Vagina (tissue), 2 donors: ENCODE measurements around the gene NGFR. TPM values are rescaled to one million over a fixed set of nuclear protein-coding genes. Genes with fewer than 3 reads are reported as not detected.
A peak's percentile ranks its signal among the peaks of the same experiment; 100 is the strongest.

ENCODE experiments used
- DNase-seq, 2 donors: peaks; one replicate each; pipeline ENCODE4 v3.0.0-alpha.2; 2017; ENCODE audit errors: extremely low spot score in 2 of 2
- H3K27ac ChIP-seq: fragments of 200-600 bp; sonication (generic); one replicate; pipeline ENCODE4 v1.5.1; 2019
- H3K27me3 ChIP-seq: fragments of 200-600 bp; sonication (generic); one replicate; pipeline ENCODE4 v1.5.1; 2019
- H3K36me3 ChIP-seq, 2 donors: fragments of 200-600 bp; sonication (generic); one replicate each; pipeline ENCODE4 v1.5.1; 2017 to 2019
- H3K4me1 ChIP-seq: fragments of 200-600 bp; sonication (generic); one replicate; pipeline ENCODE4 v1.5.1; 2019
- H3K4me3 ChIP-seq, 2 donors: fragments of 200-600 bp; sonication (generic); 1 replicate in 1 of 2; 2 replicates in 1 of 2; pipeline ENCODE4 v1.5.1; 2016 to 2019
- H3K9me3 ChIP-seq: fragments of 200-600 bp; sonication (generic); one replicate; pipeline ENCODE4 v1.5.1; 2019
- POLR2A ChIP-seq, 2 donors: fragments of 450-650 bp; IDR thresholded peaks; one replicate each; pipeline ENCODE4 v1.6.1; 2017; ENCODE audit warnings: antibody characterized with exemption in 2 of 2, mild to moderate bottlenecking in 2 of 2, moderate library complexity in 2 of 2
- POLR2AphosphoS5 ChIP-seq, 2 donors: sonication (generic); formaldehyde crosslinking; IDR thresholded peaks; one replicate each; pipeline ENCODE4 v1.9.0; 2017; ENCODE audit warnings: antibody characterized with exemption in 2 of 2, mild to moderate bottlenecking in 2 of 2, low read depth in 1 of 2; ENCODE audit not compliant: insufficient read depth in 1 of 2
- intact Hi-C: fragments of 100-400 bp; cut with DNase I; formaldehyde crosslinking; loops from one replicate; pipeline ENCODE4 v1.15.1; 2023
- total RNA-seq: library from RNA; depleted of rRNA; stranded (reverse); fragments of >200 nt; gene quantifications from one replicate; pipeline ENCODE4 v1.2.3, GENCODE V29; 2016
- TF ChIP-seq, protein P1 (sequence below), 3 experiments: fragments of 450-650 bp in 2 of 3; fragments of 200-600 bp in 1 of 3; sonication (generic) in 1 of 3; IDR thresholded peaks; one replicate each; pipeline ENCODE4 v1.5.1; 2017 to 2019; ENCODE audit warnings: antibody characterized with exemption in 3 of 3, mild to moderate bottlenecking in 2 of 3, moderate library complexity in 2 of 3

Gene NGFR
- total RNA-seq, 1 donor from 2014 or later: 41.7 TPM

DNA sequence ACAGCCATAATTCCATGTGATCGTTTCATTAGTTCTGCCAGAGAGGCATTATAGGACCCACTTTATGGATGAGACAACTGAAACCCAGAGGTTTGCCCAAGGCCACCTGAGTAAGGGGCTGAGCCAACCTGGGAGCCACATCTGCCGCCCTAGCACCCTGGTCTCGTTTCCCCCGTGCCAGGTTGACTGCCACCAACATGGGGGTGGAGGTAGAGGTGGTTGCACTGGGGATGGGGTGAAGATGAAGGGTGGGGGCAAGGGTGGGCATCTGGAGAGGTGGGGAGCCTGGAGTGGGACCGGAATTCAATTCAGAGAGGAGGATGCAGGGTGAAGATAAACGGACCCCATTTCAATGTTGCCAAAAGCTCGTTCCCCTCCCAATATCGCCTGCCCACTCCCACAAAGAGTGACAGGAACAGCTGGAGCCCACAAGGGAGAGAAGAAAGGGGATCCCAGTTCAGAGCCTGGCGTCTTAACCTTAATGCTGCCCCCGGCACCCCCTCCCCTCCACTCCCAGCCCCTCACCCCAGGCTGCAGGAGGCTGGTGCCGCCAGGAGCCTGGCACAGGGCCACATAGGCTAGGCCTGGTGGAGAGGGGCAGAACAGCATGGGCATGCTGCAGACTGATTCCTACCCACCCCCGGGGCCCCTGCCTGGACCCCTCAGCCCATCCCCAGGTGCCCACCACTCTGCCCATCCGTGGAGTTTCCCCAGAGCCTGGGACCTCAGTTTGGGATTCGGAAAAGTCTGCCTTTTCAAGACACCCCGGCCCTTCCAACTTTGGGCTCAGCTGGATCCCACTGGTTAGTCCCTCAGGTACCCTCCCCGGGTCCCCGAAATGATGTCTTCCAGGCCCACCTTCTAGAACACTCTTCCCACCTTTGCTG is 29.6 kb downstream of the NGFR start:
- Histone ChIP-seq H3K27me3 (no peaks in the 10 kb centered on the region), H3K4me1 (no peaks in the 10 kb centered on the region), H3K9me3 (no peaks in the 10 kb centered on the region), H3K4me3 (no peak overlapping the region), H3K27ac (no peak overlapping the region), H3K36me3 (no peaks in the 10 kb centered on the region)
- intact Hi-C loops: no loop called here
- DNase-seq: peak in 1 of 2 donors; percentile 77
- TF ChIP-seq POLR2A (IDR thresholded peaks at IDR 0.05) (no peak), POLR2AphosphoS5 (IDR thresholded peaks at IDR 0.05; ENCODE audit: insufficient read depth in 1 of 2, low read depth in 1 of 2) (no peak)
- TF ChIP-seq, protein P1, sequence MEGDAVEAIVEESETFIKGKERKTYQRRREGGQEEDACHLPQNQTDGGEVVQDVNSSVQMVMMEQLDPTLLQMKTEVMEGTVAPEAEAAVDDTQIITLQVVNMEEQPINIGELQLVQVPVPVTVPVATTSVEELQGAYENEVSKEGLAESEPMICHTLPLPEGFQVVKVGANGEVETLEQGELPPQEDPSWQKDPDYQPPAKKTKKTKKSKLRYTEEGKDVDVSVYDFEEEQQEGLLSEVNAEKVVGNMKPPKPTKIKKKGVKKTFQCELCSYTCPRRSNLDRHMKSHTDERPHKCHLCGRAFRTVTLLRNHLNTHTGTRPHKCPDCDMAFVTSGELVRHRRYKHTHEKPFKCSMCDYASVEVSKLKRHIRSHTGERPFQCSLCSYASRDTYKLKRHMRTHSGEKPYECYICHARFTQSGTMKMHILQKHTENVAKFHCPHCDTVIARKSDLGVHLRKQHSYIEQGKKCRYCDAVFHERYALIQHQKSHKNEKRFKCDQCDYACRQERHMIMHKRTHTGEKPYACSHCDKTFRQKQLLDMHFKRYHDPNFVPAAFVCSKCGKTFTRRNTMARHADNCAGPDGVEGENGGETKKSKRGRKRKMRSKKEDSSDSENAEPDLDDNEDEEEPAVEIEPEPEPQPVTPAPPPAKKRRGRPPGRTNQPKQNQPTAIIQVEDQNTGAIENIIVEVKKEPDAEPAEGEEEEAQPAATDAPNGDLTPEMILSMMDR (IDR thresholded peaks at IDR 0.05): no peak

DNA sequence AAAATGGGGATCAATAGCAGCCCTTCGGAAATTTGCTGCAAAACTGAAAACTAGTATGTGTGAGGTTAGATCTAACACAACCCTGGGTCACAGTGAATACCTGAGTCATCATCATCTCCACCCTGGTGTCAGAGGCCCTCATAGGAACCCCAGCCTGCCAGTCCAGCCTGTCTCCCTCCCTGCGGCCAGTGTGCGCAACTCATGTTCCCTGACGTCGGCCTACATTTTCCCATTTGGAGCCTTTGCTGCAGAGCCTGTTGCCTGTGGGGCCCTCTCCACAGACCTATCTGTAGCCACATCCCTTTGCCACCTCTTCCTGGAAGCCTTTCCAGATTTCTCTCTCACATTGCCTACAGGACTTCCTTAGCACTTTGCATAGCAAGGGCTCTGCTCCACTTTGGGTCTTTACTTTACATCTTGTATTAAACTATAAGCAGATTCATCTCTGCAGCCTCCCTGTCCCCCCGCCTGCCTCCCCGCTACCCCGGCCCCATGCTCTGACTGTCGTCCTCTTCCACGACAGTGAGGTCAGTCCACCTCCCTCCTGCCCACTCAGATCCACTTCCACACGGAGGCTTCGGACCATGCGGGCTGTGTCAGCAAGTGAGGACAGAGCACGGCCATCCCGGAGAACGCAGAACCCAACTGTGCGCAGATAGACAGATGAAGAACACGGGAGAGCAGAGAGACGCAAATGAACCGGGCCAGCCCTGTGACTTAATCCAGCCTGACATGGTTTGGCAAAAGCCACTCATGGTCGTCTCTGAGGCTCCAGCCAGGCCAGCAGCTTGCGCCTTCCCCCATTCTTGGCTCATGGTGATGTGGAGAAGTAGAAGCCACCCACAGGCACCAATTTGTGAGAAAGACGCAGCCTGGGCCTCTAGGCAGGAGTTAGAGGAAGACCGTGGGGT is 31.0 kb downstream of the NGFR start:
- no peaks in the 10 kb centered on the region for H3K9me3 ChIP-seq
- H3K36me3 ChIP-seq: no peaks in the 10 kb centered on the region
- DNase-seq: peak in 1 of 2 donors; percentile 82
- no peak overlapping the region for H3K4me3 ChIP-seq
- intact Hi-C loops: no loop called here
- H3K4me1 ChIP-seq: no peaks in the 10 kb centered on the region
- no peak overlapping the region for H3K27ac ChIP-seq
- no peaks in the 10 kb centered on the region for H3K27me3 ChIP-seq
- TF ChIP-seq, protein P1 (IDR thresholded peaks at IDR 0.05): no peak
- TF ChIP-seq POLR2A (IDR thresholded peaks at IDR 0.05): no peak
- no peak for TF ChIP-seq POLR2AphosphoS5 (IDR thresholded peaks at IDR 0.05; ENCODE audit: insufficient read depth in 1 of 2, low read depth in 1 of 2)

DNA sequence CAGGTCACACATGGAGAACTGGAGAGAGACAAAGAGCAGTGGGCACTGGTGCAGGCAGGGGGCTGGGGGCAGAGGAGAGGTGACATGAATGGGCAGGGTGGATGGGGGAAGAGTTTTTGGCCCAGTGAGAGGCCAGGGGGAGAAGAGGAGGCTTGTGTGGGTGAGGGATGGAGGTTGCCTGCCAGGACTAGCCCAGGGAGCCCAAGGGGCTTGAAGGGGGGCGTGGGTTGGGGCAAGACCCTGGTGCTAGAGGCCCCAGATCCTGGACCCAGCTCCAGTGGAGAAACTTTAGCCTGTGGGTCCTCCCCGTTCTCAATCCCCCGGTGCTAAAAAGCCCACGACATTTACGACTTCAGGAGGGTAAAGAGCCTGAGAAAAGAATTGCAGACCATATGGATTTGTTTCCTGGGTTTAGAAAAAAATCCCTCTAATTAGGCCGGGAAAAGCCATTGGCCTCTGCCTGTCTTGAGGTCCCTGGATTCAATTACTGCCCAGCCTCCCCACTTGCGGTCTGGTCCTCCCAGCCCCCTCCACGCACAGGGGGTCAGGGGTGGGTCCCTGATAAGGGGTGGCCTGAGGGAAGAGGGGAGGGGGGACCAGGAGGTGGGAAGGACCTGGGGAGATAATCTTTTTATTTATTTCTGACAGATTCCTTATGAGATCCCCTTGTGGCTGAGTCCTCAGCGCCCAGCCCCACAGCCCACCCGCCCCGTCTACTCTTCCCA is 33.0 kb downstream of the NGFR start:
- no peak overlapping the region for H3K27ac ChIP-seq
- DNase-seq: no peak
- no peaks in the 10 kb centered on the region for H3K9me3 ChIP-seq
- no peak overlapping the region for H3K4me3 ChIP-seq
- intact Hi-C loops: no loop called here
- no peaks in the 10 kb centered on the region for H3K27me3 ChIP-seq
- TF ChIP-seq, protein P1 (IDR thresholded peaks at IDR 0.05): no peak
- TF ChIP-seq POLR2A (IDR thresholded peaks at IDR 0.05): no peak
- TF ChIP-seq POLR2AphosphoS5 (IDR thresholded peaks at IDR 0.05; ENCODE audit: insufficient read depth in 1 of 2, low read depth in 1 of 2): no peak
- no peaks in the 10 kb centered on the region for H3K4me1 ChIP-seq
- no peaks in the 10 kb centered on the region for H3K36me3 ChIP-seq

DNA sequence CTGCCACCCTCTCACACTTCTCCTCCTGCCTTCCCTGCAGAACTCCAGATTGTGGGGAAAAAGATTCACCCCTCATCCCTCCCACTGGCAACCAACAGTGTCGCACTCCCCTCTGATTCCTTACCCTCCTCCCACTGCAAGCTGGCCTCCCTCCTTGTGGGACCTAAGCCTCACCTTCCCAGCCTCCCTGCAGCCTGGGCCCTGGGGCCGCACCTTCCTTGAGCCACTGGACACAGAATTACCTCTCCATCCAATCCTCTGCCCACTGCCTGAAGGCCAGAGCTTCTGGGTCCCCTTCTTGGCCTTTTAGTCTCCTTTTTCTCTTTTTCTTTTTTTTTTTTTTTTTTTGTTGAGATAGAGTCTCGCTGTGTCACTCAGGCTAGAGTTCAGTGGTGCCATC is 33.9 kb downstream of the NGFR start:
- no peaks in the 10 kb centered on the region for H3K27me3 ChIP-seq
- no peaks in the 10 kb centered on the region for H3K4me1 ChIP-seq
- H3K36me3 ChIP-seq: no peaks in the 10 kb centered on the region
- TF ChIP-seq, protein P1 (IDR thresholded peaks at IDR 0.05): no peak
- TF ChIP-seq POLR2A (IDR thresholded peaks at IDR 0.05) (no peak), POLR2AphosphoS5 (IDR thresholded peaks at IDR 0.05; ENCODE audit: insufficient read depth in 1 of 2, low read depth in 1 of 2) (no peak)
- H3K4me3 ChIP-seq: no peak overlapping the region
- H3K27ac ChIP-seq: no peak overlapping the region
- no peak for DNase-seq
- intact Hi-C loops: no loop called here
- H3K9me3 ChIP-seq: no peaks in the 10 kb centered on the region
